Tibial nerve (tissue), 4 donors: ENCODE measurements around the gene DGKA. TPM values are rescaled to one million over a fixed set of nuclear protein-coding genes. Genes with fewer than 3 reads are reported as not detected.

Experiments
- DNase-seq, 2 donors: peaks; one replicate each; pipeline ENCODE4 v3.0.0-alpha.2; 2019; ENCODE audit warnings: low spot score in 2 of 2
- H3K27ac ChIP-seq, 4 donors: fragments of 200-600 bp; sonication (generic) in 3 of 4; one replicate each; pipeline ENCODE4 v1.5.1; 2017 to 2019; ENCODE audit warnings: mild to moderate bottlenecking in 1 of 4
- H3K27me3 ChIP-seq, 2 donors: fragments of 200-600 bp; sonication (generic) in 1 of 2; one replicate each; pipeline versions ENCODE4 v1.5.1 to v1.6.0; 2017 to 2019
- H3K36me3 ChIP-seq, 3 donors: fragments of 200-600 bp; sonication (generic); one replicate each; pipeline ENCODE4 v1.5.1; 2018 to 2019
- H3K4me1 ChIP-seq, 4 donors: fragments of 200-600 bp; sonication (generic) in 3 of 4; one replicate each; pipeline ENCODE4 v1.5.1; 2017 to 2019
- H3K4me3 ChIP-seq, 4 donors: fragments of 200-600 bp; sonication (generic) in 3 of 4; one replicate each; pipeline ENCODE4 v1.5.1; 2017 to 2019; ENCODE audit warnings: mild to moderate bottlenecking in 1 of 4, moderate library complexity in 1 of 4
- H3K9me3 ChIP-seq, 4 donors: fragments of 200-600 bp; sonication (generic) in 3 of 4; one replicate each; pipeline ENCODE4 v1.5.1; 2017 to 2019
- EP300 ChIP-seq, 2 donors: sonication (generic); formaldehyde crosslinking; IDR thresholded peaks; one replicate each; pipeline ENCODE4 v1.6.1; 2017; ENCODE audit warnings: antibody characterized with exemption in 2 of 2, mild to moderate bottlenecking in 1 of 2
- POLR2A ChIP-seq, 2 donors: fragments of 450-650 bp; IDR thresholded peaks; one replicate each; pipeline ENCODE4 v1.6.1; 2017; ENCODE audit warnings: antibody characterized with exemption in 2 of 2, mild to moderate bottlenecking in 2 of 2, moderate library complexity in 2 of 2
- WGBS, 2 donors: methylation state at CpG; one replicate each; pipeline ENCODE4 v1.1.5; 2018; 5-methylcytosine and 5-hydroxymethylcytosine counted together
- total RNA-seq, 4 donors: library from RNA; depleted of rRNA; stranded (reverse); fragments of >200 nt; gene quantifications; one replicate each; pipeline ENCODE4 v1.1.0, GENCODE V29; 2016
- TF ChIP-seq, protein P1 (sequence below), 5 experiments: fragments of 200-600 bp in 3 of 5; fragments of 450-650 bp in 2 of 5; sonication (generic) in 3 of 5; IDR thresholded peaks; one replicate each; pipeline ENCODE4 v1.5.1; 2016 to 2019; ENCODE audit warnings: antibody characterized with exemption in 5 of 5, mild to moderate bottlenecking in 3 of 5, moderate library complexity in 2 of 5

The DGKA gene
- total RNA-seq, 4 donors from 2014 or later = 24.9 to 544 (median 34.3) TPM

GRCh38 chr12:55901881-55902490, 29.0 kb upstream of the DGKA start:
- no peaks in the 10 kb centered on the region for H3K4me1 ChIP-seq
- WGBS, 2 donors = 85 to 92% methylated on average over 7 of the region's 7 CpGs
- DNase-seq = no peak
- H3K27me3 ChIP-seq = no peaks in the 10 kb centered on the region
- TF ChIP-seq, protein P1, sequence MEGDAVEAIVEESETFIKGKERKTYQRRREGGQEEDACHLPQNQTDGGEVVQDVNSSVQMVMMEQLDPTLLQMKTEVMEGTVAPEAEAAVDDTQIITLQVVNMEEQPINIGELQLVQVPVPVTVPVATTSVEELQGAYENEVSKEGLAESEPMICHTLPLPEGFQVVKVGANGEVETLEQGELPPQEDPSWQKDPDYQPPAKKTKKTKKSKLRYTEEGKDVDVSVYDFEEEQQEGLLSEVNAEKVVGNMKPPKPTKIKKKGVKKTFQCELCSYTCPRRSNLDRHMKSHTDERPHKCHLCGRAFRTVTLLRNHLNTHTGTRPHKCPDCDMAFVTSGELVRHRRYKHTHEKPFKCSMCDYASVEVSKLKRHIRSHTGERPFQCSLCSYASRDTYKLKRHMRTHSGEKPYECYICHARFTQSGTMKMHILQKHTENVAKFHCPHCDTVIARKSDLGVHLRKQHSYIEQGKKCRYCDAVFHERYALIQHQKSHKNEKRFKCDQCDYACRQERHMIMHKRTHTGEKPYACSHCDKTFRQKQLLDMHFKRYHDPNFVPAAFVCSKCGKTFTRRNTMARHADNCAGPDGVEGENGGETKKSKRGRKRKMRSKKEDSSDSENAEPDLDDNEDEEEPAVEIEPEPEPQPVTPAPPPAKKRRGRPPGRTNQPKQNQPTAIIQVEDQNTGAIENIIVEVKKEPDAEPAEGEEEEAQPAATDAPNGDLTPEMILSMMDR (IDR thresholded peaks at IDR 0.05) = no peak
- TF ChIP-seq POLR2A (IDR thresholded peaks at IDR 0.05) (no peak), EP300 (IDR thresholded peaks at IDR 0.05) (no peak)
- no peak overlapping the region for H3K27ac ChIP-seq
- no peaks in the 10 kb centered on the region for H3K9me3 ChIP-seq
- peaks cover 0 to 34% (median 6%) of the 10 kb centered on the region in 3 donors for H3K36me3 ChIP-seq
- H3K4me3 ChIP-seq = no peak overlapping the region

DNA sequence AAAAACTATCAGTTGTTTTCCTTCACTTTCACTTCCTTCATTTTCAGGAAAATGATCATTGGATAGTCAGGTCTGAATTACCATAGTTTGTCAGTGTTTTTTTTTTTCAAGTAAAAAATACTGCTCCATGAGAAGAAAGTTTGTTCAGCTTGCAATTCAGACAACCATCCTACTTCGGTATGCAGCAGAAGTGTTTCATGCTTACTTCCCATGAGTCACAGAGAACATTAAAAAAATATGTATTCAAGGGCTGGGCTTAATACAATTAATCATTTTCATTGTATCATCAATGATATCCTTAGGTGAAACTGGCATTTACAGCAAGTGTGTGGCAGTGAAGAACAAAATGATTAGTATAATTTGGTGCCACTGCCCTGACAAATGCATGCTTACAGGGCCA, 24.9 kb upstream of the DGKA start:
- Histone ChIP-seq H3K9me3 (no peaks in the 10 kb centered on the region), H3K27me3 (no peaks in the 10 kb centered on the region), H3K4me1 (peaks cover 0 to 17% (median 3%) of the 10 kb centered on the region in 4 donors), H3K4me3 (no peak overlapping the region), H3K27ac (no peak overlapping the region), H3K36me3 (peaks cover 0 to 24% (median 6%) of the 10 kb centered on the region in 3 donors)
- 46 to 56% methylated on average over 1 of the region's 1 CpG for WGBS, 2 donors
- TF ChIP-seq EP300 (IDR thresholded peaks at IDR 0.05) (no peak), POLR2A (IDR thresholded peaks at IDR 0.05) (no peak)
- TF ChIP-seq, protein P1 (IDR thresholded peaks at IDR 0.05) = no peak
- no peak for DNase-seq

DNA sequence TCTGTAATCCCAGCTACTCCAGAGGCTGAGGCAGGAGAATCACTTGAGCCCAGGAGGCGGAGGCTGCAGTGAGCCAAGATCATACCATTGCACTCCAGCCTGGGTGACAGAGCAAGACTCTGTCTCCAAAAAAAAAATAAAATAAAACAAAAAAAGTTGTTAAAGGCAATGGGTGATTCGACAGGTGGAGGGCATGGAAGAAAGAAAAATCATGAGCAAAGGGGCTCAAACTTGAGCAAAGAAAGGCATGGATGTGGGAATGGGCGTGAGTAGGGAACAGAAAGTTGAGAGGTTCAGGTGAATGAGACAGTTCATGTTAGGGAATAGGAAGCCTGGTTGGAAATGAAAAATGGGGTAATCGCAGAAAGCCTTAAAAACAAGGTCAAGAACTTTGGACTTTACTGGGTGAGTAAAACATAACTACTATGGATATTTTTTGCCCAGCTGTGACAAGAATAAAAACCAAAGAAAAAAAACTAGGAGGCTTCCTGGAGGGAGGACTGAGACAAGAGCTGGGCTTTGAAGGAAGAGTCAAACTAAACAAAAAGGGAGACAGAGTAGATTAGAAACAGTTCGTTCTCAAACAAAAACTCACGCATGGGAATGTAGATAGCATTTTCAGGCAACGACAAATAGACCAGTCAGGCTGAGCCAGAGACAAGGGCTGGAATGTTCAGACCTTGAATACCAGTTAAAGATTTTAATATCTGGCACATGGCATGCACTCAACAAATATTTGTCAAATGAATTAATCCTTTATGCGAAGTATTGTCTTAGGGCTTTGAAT, 22.0 kb upstream of the DGKA start:
- Histone ChIP-seq H3K4me1 (peaks cover 0 to 17% (median 3%) of the 10 kb centered on the region in 4 donors), H3K4me3 (no peak overlapping the region), H3K27me3 (no peaks in the 10 kb centered on the region), H3K27ac (peak overlapping the region in 3 of 4 donors; percentile 26 to 77 (median 64)), H3K9me3 (no peaks in the 10 kb centered on the region), H3K36me3 (peaks cover 0 to 20% (median 0%) of the 10 kb centered on the region in 3 donors)
- no peak for DNase-seq
- TF ChIP-seq POLR2A (IDR thresholded peaks at IDR 0.05) = no peak
- TF ChIP-seq, protein P1 (IDR thresholded peaks at IDR 0.05) = no peak
- TF ChIP-seq EP300 (IDR thresholded peaks at IDR 0.05) = no peak
- WGBS, 2 donors = 49 to 56% methylated on average over 8 of the region's 8 CpGs

GRCh38 chr12:55909513-55909884, 21.5 kb upstream of the DGKA start:
- 37 to 42% methylated on average over 2 of the region's 2 CpGs for WGBS, 2 donors
- Histone ChIP-seq H3K36me3 (peaks cover 0 to 25% (median 0%) of the 10 kb centered on the region in 3 donors), H3K9me3 (no peaks in the 10 kb centered on the region), H3K4me1 (peaks cover 0 to 17% (median 3%) of the 10 kb centered on the region in 4 donors), H3K27ac (peak overlapping the region in 3 of 4 donors; percentile 26 to 77 (median 64)), H3K4me3 (no peak overlapping the region), H3K27me3 (no peaks in the 10 kb centered on the region)
- TF ChIP-seq EP300 (IDR thresholded peaks at IDR 0.05) = no peak
- TF ChIP-seq, protein P1 (IDR thresholded peaks at IDR 0.05) = no peak
- no peak for TF ChIP-seq POLR2A (IDR thresholded peaks at IDR 0.05)
- DNase-seq = no peak

- Histone ChIP-seq H3K9me3 (no peaks in the 10 kb centered on the region), H3K27me3 (no peaks in the 10 kb centered on the region), H3K4me1 (peaks cover 0 to 17% (median 3%) of the 10 kb centered on the region in 4 donors), H3K36me3 (peaks cover 0 to 40% (median 0%) of the 10 kb centered on the region in 3 donors), H3K27ac (no peak overlapping the region), H3K4me3 (no peak overlapping the region)
- no peak for DNase-seq
- 93 to 97% methylated on average over 4 of the region's 4 CpGs for WGBS, 2 donors
- TF ChIP-seq EP300 (IDR thresholded peaks at IDR 0.05) (no peak), POLR2A (IDR thresholded peaks at IDR 0.05) (no peak)
- TF ChIP-seq, protein P1 (IDR thresholded peaks at IDR 0.05) = no peak
Measured at GRCh38 chr12:55912908-55913307, 18.1 kb upstream of the DGKA start.
